Neuronal stem cell (in vitro differentiated cells): Measurements from ENCODE around the gene FHDC1.
A peak's percentile ranks its signal among the peaks of the same experiment; 100 is the strongest.

Experiments used
- DNase-seq: peaks from one replicate; pipeline ENCODE4 v3.0.0-alpha.2; 2013; ENCODE audit warnings: low spot score
- H2AFZ ChIP-seq: one replicate; pipeline ENCODE4 v1.6.1; 2013; ENCODE audit warnings: mild to moderate bottlenecking, low read length, inconsistent platforms
- H2AK5ac ChIP-seq: 2 replicates; pipeline ENCODE4 v1.6.1; 2013; ENCODE audit warnings: low read depth, mild to moderate bottlenecking, inconsistent platforms, low read length, moderate library complexity, mixed read lengths
- H2BK120ac ChIP-seq: 2 replicates; pipeline ENCODE4 v1.6.1; 2013; ENCODE audit warnings: low read depth, mild to moderate bottlenecking, inconsistent platforms, low read length, moderate library complexity, mixed read lengths
- H2BK12ac ChIP-seq: one replicate; pipeline ENCODE4 v1.6.1; 2013; ENCODE audit warnings: low read length, inconsistent platforms
- H2BK15ac ChIP-seq: 2 replicates; pipeline ENCODE4 v1.6.1; 2013; ENCODE audit warnings: mild to moderate bottlenecking, low read length, inconsistent platforms, mixed read lengths
- H2BK5ac ChIP-seq: one replicate; pipeline ENCODE4 v1.6.1; 2013; ENCODE audit warnings: inconsistent platforms, mild to moderate bottlenecking, low read length, moderate library complexity
- H3K14ac ChIP-seq: one replicate; pipeline ENCODE4 v1.6.1; 2013; ENCODE audit warnings: low read length, inconsistent platforms
- H3K18ac ChIP-seq: 2 replicates; pipeline ENCODE4 v1.6.1; 2013; ENCODE audit warnings: low read length, inconsistent platforms
- H3K23ac ChIP-seq: 2 replicates; pipeline ENCODE4 v1.6.1; 2013; ENCODE audit warnings: low read depth, mild to moderate bottlenecking, mixed read lengths, low read length, inconsistent platforms; ENCODE audit not compliant: poor library complexity
- H3K27ac ChIP-seq: replicated peaks from 3 replicates; pipeline ENCODE4 v1.5.1; 2013; ENCODE audit warnings: low read length, inconsistent platforms
- H3K27me3 ChIP-seq, 3 experiments: 2 replicates each; pipeline ENCODE4 v1.6.1; 2013; ENCODE audit warnings: low read length in 3 of 3, mild to moderate bottlenecking in 2 of 3, inconsistent platforms in 1 of 3, low read depth in 1 of 3, mixed read lengths in 1 of 3, moderate library complexity in 1 of 3; ENCODE audit not compliant: control insufficient read depth in 3 of 3, insufficient read depth in 3 of 3
- H3K36me3 ChIP-seq, 2 donors: replicated peaks in 1 of 2; 2 replicates each; pipeline ENCODE4 v1.6.1; 2013; ENCODE audit warnings: low read length in 2 of 2; ENCODE audit not compliant: control insufficient read depth in 2 of 2, insufficient read depth in 2 of 2
- H3K4ac ChIP-seq: 2 replicates; pipeline ENCODE4 v1.6.1; 2013; ENCODE audit warnings: inconsistent platforms, mild to moderate bottlenecking, low read length, moderate library complexity
- H3K4me1 ChIP-seq, 2 donors: 1 replicate in 1 of 2; 2 replicates in 1 of 2; pipeline ENCODE4 v1.6.1; 2013; ENCODE audit warnings: low read length in 2 of 2, low read depth in 1 of 2; ENCODE audit not compliant: control insufficient read depth in 2 of 2, insufficient read depth in 1 of 2
- H3K4me2 ChIP-seq: one replicate; pipeline ENCODE4 v1.6.1; 2013; ENCODE audit warnings: mild to moderate bottlenecking, low read length, inconsistent platforms; ENCODE audit not compliant: insufficient read depth, poor library complexity, severe bottlenecking
- H3K4me3 ChIP-seq, 2 donors: 2 replicates each; pipeline ENCODE4 v1.5.1; 2013; ENCODE audit warnings: low read length in 2 of 2, mild to moderate bottlenecking in 2 of 2, inconsistent platforms in 1 of 2, moderate library complexity in 1 of 2
- H3K79me1 ChIP-seq: one replicate; pipeline ENCODE4 v1.6.1; 2013; ENCODE audit warnings: low read depth, mild to moderate bottlenecking, inconsistent platforms, low read length, moderate library complexity
- H3K9ac ChIP-seq: one replicate; pipeline ENCODE4 v1.6.1; 2013; ENCODE audit warnings: mild to moderate bottlenecking, low read depth, low read length, inconsistent platforms; ENCODE audit not compliant: poor library complexity
- H3K9me3 ChIP-seq, 2 donors: replicated peaks in 1 of 2; 2 replicates each; pipeline versions ENCODE3 to v1.6.1; 2013; ENCODE audit warnings: low read length in 2 of 2, mild to moderate bottlenecking in 2 of 2, inconsistent platforms in 1 of 2, low read depth in 1 of 2, mixed read lengths in 1 of 2, moderate library complexity in 1 of 2; ENCODE audit not compliant: control insufficient read depth in 2 of 2, insufficient read depth in 1 of 2
- H4K8ac ChIP-seq: one replicate; pipeline ENCODE4 v1.6.1; 2013; ENCODE audit warnings: low read depth, mild to moderate bottlenecking, inconsistent platforms, low read length, moderate library complexity
- H4K91ac ChIP-seq: one replicate; pipeline ENCODE4 v1.6.1; 2013; ENCODE audit warnings: low read length, low read depth, mild to moderate bottlenecking, inconsistent platforms; ENCODE audit not compliant: poor library complexity
- WGBS, 2 donors: extraction: QIAGEN DNeasy Blood & Tissue Kit; methylation state at CpG; one replicate each; pipeline ENCODE4 v1.1.7; 2013; ENCODE audit warnings: missing lambda C conversion rate in 2 of 2, mixed read lengths in 1 of 2; ENCODE audit not compliant: insufficient read length in 2 of 2, insufficient replicate concordance in 1 of 2; ENCODE audit errors: extremely low coverage in 2 of 2; 5-methylcytosine and 5-hydroxymethylcytosine counted together

The FHDC1 gene

GRCh38 chr4:152921284-152921683 is 14.8 kb upstream of the FHDC1 start:
- Histone ChIP-seq H3K4ac (no peak overlapping the region), H3K4me2 (no peak overlapping the region), H2BK12ac (no peak overlapping the region), H3K27ac (no peak overlapping the region), H3K79me1 (no peaks in the 10 kb centered on the region), H4K8ac (no peak overlapping the region), H3K23ac (no peak overlapping the region), H3K27me3 (no peaks in the 10 kb centered on the region), H2BK5ac (no peak overlapping the region), H2AFZ (no peak overlapping the region), H3K9ac (no peak overlapping the region), H2BK15ac (no peak overlapping the region), H3K4me3 (no peak overlapping the region), H4K91ac (no peak overlapping the region), H3K14ac (no peak overlapping the region), H2BK120ac (no peak overlapping the region), H3K36me3 (peaks cover 0 to 2% of the 10 kb centered on the region in 2 donors), H3K18ac (no peak overlapping the region), H3K4me1 (no peaks in the 10 kb centered on the region), H3K9me3 (peaks cover 8 to 29% of the 10 kb centered on the region in 2 donors), H2AK5ac (no peak overlapping the region)
- no peak for DNase-seq

GRCh38 chr4:152925851-152926250 is 10.3 kb upstream of the FHDC1 start:
- Histone ChIP-seq H2AFZ (no peak overlapping the region), H3K14ac (no peak overlapping the region), H3K27ac (no peak overlapping the region), H3K4me1 (peaks cover 2 to 3% of the 10 kb centered on the region in 2 donors), H4K91ac (no peak overlapping the region), H2BK12ac (no peak overlapping the region), H3K9me3 (no peaks in the 10 kb centered on the region), H2AK5ac (no peak overlapping the region), H3K23ac (no peak overlapping the region), H3K4ac (no peak overlapping the region), H2BK15ac (no peak overlapping the region), H3K36me3 (no peaks in the 10 kb centered on the region), H3K4me2 (no peak overlapping the region), H4K8ac (no peak overlapping the region), H3K18ac (no peak overlapping the region), H3K27me3 (no peaks in the 10 kb centered on the region), H2BK5ac (no peak overlapping the region), H3K79me1 (no peaks in the 10 kb centered on the region), H2BK120ac (no peak overlapping the region), H3K9ac (no peak overlapping the region), H3K4me3 (no peak overlapping the region)
- no peak for DNase-seq
- WGBS, 2 donors: no CpG with 5 or more reads among the region's 1 CpG

GRCh38 chr4:152926959-152927358 is 9.2 kb upstream of the FHDC1 start:
- no peak overlapping the region for H2AFZ ChIP-seq
- no peak overlapping the region for H2BK5ac ChIP-seq
- H3K4ac ChIP-seq: no peak overlapping the region
- no peaks in the 10 kb centered on the region for H3K27me3 ChIP-seq
- H3K79me1 ChIP-seq: no peaks in the 10 kb centered on the region
- H2AK5ac ChIP-seq: no peak overlapping the region
- no peak overlapping the region for H3K27ac ChIP-seq
- H3K18ac ChIP-seq: no peak overlapping the region
- H3K9ac ChIP-seq: no peak overlapping the region
- H3K36me3 ChIP-seq: no peaks in the 10 kb centered on the region
- peaks cover 2 to 3% of the 10 kb centered on the region in 2 donors for H3K4me1 ChIP-seq
- H4K8ac ChIP-seq: no peak overlapping the region
- no peak overlapping the region for H2BK12ac ChIP-seq
- no peak overlapping the region for H3K14ac ChIP-seq
- no peak overlapping the region for H2BK15ac ChIP-seq
- H3K9me3 ChIP-seq: no peaks in the 10 kb centered on the region
- H4K91ac ChIP-seq: no peak overlapping the region
- no peak overlapping the region for H3K23ac ChIP-seq
- H2BK120ac ChIP-seq: no peak overlapping the region
- no peak overlapping the region for H3K4me3 ChIP-seq
- no CpG with 5 or more reads among the region's 4 CpGs for WGBS, 2 donors
- no peak for DNase-seq
- no peak overlapping the region for H3K4me2 ChIP-seq

GRCh38 chr4:152927737-152928136 is 8.4 kb upstream of the FHDC1 start:
- Histone ChIP-seq H3K4me2 (no peak overlapping the region), H3K14ac (no peak overlapping the region), H2AK5ac (no peak overlapping the region), H3K4ac (no peak overlapping the region), H2BK5ac (no peak overlapping the region), H3K27me3 (peaks cover 0 to 3% (median 0%) of the 10 kb centered on the region in 3 experiments), H3K36me3 (no peaks in the 10 kb centered on the region), H3K18ac (no peak overlapping the region), H2AFZ (no peak overlapping the region), H4K91ac (no peak overlapping the region), H3K4me3 (peak overlapping the region in 1 of 2 donors; percentile 41), H3K4me1 (peaks cover 2 to 3% of the 10 kb centered on the region in 2 donors), H3K9me3 (no peaks in the 10 kb centered on the region), H4K8ac (no peak overlapping the region), H3K23ac (no peak overlapping the region), H3K79me1 (no peaks in the 10 kb centered on the region), H3K27ac (no peak overlapping the region), H2BK12ac (no peak overlapping the region), H2BK15ac (no peak overlapping the region), H2BK120ac (no peak overlapping the region), H3K9ac (no peak overlapping the region)
- WGBS, 2 donors: no CpG with 5 or more reads among the region's 3 CpGs
- no peak for DNase-seq
